Left renal cortex interstitium (tissue), 4 donors: ENCODE data around the gene CFAP46. TPM values are rescaled to one million over a fixed set of nuclear protein-coding genes. Genes with fewer than 3 reads are reported as not detected.

ENCODE experiments used
- DNase-seq, 4 donors: peaks; one replicate each; pipeline ENCODE4 v3.0.0-alpha.2; 2013; ENCODE audit warnings: low read depth in 4 of 4, low spot score in 2 of 4, missing footprints in 1 of 4
- polyA plus RNA-seq, 4 donors: library from polyadenylated mRNA; unstranded; fragments of 120-200 nt; gene quantifications; one replicate each; pipeline ENCODE4 v1.2.1, GENCODE V29; 2013; ENCODE audit not compliant: insufficient read length in 4 of 4

Gene CFAP46
- polyA plus RNA-seq, 4 donors: 6.2 to 12.3 (median 9.4) TPM

DNA sequence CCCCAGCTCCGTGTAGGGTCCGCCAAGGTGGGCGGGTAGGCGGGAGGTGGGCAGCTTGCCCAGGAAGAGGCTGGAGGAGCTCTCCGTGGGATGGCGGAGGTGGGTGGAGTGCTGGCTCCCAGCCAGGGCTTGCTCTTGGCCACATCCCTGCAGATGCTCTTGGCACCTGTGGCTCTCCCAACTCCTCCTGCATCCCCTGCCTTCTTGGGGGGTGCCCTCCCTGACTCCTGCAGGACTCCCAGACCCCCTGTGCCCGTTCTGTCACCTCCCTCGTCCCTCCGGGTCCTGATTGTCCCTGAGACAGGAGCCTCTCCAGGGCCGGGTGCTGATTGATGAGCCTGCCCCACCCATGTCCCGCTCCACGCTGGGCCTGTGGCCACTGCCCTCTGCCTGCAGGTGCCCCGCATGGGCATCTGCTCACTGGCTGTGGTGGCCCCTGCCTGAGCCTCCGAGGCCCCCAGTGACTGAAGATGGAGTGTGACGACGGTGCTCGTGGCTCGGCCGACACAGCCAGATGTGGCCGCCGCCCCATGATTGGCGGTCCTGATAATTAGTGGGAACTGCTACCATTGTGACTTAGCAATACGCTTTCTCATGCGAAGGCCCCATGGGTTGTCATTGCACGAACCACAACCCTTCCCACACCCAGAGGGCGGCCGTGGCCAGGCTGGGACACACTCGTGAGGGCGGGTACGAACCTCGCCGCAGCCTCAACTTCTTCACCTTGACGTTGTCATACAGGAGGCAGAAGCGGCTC, 23.6 kb downstream of the CFAP46 start:
- no peak for DNase-seq

GRCh38 chr10:132918264-132918616, 24.1 kb downstream of the CFAP46 start:
- no peak for DNase-seq

GRCh38 chr10:132916956-132917666, 25.3 kb downstream of the CFAP46 start:
- no peak for DNase-seq

GRCh38 chr10:132916421-132916841, 25.9 kb downstream of the CFAP46 start:
- DNase-seq: no peak

DNA sequence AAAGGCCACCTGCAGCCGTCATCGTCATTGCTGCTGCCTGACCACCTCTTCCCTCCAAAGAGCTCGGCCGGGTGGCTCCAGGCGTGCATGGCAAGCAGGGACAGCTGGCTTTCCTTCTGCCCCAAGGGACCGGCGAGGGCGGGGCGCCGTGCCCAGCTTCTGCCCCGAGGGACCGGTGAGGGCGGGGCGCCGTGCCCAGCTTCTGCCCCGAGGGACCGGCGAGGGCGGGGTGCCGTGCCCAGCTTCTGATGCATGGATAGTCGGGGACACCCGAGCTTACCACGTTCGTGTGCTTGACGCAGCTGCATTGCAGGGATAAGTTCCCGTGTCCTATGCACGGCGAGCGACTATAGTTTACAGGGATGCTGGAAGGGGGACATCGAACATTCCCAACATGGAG, 27.0 kb downstream of the CFAP46 start:
- no peak for DNase-seq

- no peak for DNase-seq
Measured at GRCh38 chr10:132914732-132915131, 27.6 kb downstream of the CFAP46 start.

- no peak for DNase-seq
Measured at GRCh38 chr10:132913559-132914115, 28.7 kb downstream of the CFAP46 start.

- DNase-seq: peak in 1 of 4 donors; percentile 41
Measured at GRCh38 chr10:132912713-132913558, 29.4 kb downstream of the CFAP46 start.

DNA sequence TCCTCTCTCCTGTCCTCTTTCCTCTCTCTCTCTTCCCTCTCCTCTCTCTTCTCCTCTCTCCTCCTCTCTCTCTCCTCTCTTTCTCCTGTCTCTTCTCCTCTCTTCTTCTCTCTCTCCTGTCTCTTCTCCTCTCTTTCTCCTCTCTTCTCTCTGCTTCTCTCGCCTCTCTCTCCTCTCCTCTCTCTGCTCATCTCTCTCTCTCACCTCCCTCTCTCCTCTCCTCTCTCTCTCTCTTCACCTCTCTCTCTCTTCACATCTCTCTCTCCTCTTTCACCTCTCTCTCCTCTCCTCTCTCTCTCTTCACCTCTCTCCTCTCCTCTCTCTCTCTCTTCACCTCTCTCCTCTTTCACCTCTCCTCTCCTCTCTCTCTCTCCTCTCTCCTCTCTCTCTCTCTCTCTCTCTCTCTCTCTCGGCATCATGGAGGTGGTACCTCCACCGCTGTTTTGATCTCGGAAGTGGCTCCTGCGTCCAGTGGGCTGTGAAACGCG, 30.1 kb downstream of the CFAP46 start:
- DNase-seq: no peak

DNA sequence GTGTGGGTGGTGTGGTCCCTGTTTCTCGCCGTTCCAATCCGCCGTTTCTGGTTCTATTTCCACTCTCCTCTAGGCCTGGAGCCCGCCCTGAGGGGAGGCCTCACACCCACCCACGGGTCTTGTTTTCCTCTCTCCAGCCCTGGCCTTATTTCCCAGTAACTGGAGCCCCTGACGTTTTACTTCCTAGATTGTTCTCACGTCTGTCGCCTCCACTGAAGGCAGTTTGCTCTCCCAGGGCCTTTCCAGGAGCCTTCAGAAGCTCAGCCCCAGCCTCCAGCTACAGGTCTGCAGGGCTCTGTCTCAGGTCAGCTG, 30.6 kb downstream of the CFAP46 start:
- no peak for DNase-seq

DNA sequence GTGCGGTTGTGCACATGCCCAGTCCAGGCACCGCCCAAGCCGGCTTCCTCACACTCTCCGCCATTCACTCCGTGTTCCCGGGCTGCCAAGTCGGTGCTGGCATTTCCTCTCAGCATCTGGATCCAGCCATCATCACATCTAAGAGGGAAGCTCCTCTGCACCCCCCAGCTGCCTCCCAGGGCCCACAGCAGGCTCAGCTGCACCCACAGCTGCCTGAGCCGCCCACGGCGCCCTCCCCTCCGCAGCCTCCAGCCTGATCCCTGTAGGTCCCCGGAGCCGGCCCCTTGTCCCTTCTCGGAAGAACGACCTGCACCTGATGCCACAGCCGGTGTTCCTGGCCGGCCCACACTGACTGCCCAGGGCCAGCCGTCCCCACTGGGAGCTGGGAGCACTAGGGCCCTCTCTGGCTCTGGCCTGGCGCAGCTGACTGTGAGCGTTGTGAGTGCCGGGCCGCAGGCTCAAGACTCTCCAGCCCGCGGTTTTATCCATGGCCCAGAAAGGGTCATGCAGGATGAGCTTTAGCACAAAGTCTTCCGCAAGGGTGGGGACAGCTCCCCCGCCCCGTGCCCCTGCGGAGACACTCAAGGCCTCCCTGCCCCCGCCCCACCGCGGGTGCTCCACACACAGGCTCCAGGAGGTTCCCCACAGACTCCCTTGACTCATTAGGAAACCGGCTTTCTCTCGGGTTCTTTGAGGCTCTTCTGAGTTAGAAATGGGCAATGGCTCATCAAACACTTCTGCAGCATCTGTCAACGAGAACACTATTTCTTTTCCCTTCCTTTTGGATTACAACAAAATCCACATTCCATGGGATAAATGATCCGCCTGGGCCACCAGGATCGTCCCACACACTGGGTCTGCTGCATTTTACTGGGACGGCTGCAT, 31.2 kb downstream of the CFAP46 start:
- no peak for DNase-seq

DNA sequence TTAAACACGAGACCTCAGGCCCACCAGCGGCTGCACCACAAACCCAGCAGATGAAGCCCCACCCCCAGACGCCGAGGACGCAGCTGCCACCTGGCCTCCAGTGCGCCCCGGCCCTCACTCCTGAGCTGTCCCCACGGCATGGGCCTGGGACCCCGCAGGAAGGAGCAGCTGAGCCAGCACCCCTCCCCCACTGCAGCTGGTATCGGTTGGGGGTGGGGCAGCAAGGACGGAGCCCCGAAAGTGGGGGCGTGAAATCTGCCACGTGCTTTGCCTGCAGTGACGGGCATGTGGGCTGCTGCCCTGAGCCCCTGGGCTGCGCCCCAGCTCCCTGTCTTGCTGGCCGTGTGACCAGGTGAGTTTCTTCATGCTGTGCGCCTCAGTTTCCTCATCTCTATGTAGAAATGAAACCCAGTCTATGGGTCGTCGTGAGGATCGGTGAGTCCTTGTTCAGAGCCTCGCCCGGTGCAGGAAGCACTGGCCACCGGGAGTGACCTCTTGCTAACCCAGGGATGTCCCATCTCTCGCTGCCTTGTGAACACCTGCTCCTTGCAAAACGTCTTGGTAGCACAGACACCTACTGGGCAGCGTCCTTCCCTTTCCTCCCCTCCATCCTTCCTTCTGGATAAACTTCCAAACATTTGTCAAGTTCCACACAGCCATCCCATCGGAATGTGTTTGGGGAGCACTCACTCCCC, 32.0 kb downstream of the CFAP46 start:
- no peak for DNase-seq

DNA sequence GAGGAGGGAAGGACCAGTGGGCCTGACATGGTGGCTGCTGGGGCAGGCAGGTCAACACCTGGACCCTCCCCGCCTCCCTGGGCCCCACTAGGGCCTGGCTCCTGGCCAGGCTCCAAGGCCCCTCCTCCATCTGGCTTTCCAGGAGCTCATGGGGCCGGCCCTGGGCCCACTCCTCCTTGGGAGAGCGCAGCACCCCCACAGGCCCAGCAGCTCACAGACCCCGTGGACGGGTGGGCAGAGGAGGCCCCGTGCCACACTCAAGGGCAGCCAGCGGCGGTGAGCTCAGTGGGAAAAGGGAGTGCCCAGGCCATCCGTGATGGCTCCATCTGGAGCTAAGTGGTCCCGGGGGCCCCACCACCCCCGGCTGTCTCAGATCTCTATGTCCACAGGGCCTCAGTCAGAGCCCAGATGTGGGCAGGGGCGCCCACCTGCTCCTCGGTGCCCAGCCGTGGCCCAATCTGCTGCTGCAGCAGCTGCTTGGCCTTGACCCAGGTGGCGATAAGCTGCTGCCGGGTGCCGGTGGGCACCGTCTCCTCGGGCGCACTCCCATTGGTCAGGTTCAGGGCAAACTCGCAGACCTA, 32.8 kb downstream of the CFAP46 start:
- no peak for DNase-seq

DNA sequence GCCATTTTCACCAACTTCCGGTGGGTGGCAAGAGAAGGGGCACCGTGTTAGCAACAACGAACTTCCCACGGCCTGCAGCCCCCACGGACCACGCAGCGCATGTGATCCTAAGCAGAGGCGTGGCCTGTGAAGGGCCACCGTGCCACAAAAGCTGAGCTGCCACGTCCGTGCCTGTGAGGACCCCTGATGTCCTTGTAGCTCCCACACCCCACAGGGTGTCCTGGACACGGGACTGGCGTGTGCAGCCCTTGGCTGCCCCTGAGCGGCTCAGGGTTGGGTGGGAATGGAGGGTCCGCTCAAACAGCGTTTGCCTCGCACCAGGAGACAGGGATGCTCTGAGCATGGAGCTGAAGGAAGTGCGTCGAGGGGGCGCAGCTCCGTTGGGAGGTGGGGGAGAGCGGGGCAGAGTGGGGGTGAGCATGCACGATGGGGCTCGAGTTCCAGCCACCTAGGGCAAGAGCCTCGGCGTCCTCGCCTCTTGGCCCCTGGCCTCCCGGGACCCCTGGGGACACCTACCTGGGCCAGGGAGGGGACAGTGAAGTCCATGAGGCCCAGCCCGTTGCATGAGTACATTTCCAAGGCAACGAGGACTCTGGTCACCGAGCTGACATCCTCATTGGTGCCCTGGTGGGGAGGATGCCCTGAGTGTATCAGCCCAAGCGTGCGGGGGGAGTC, 33.6 kb downstream of the CFAP46 start:
- DNase-seq: no peak

- DNase-seq: no peak
Measured at GRCh38 chr10:132907821-132908620, 34.3 kb downstream of the CFAP46 start.

- DNase-seq: no peak
Measured at GRCh38 chr10:132906836-132907235, 35.5 kb downstream of the CFAP46 start.

DNA sequence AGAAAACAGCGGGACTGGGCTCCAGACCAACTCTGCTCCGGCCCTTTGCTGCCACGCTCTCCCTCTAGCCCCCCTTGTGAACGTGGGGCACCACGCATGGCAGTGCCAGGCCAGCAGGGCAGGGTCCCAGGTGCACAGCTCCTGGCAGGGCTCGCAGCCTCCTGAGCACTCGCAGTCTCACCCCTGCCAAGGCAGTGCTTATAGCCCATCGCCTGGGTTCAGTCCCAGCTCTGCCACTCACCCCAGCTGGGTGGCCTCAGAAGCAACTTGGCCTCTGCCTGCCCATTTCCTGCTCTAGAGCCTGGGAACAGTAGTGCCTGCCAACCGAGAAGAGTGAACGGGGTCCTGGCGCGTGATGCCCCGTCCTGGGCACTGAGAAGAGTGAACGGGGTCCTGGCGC, 36.3 kb downstream of the CFAP46 start:
- no peak for DNase-seq

DNA sequence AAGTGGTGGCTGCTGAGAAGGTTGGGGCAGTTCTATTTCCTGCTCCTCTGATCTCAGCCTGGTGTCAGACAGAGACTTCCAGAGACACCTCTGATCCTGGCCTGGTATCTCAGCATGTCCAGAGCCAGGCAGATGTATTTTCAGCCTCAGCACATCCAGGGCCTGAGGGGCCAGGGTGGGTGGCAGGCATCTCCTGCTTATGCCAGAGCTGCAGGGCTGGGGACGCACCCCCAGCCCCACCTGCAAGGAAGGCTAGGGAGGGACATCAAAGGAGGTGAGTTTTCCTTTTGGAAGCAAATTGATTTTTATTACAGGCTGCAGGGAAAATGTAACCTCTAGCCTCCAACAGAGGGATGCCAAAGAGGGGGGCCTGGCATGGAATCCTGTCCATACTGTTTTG, 36.7 kb downstream of the CFAP46 start:
- no peak for DNase-seq
